NT2/D1 (cell line): Measurements from ENCODE around the gene WASL.

Experiments
- SUZ12 ChIP-seq: IDR thresholded peaks from 2 replicates; pipeline ENCODE4 v1.6.1; 2011; ENCODE audit not compliant: insufficient read length, insufficient read depth; ENCODE audit errors: extremely low read depth
- YY1 ChIP-seq: IDR thresholded peaks from 2 replicates; pipeline ENCODE4 v1.6.1; 2011; ENCODE audit not compliant: insufficient read length, insufficient read depth
- ZNF274 ChIP-seq: IDR thresholded peaks from 2 replicates; pipeline ENCODE4 v1.6.1; 2011; ENCODE audit warnings: mild to moderate bottlenecking, low read depth, low read length

- no peak for TF ChIP-seq YY1
- TF ChIP-seq ZNF274: no peak
- no peak for TF ChIP-seq SUZ12
Observed at GRCh38 chr7:123669485-123669884, 79.3 kb downstream of the WASL start.
